Middle frontal gyrus (tissue), 1 donor: ENCODE results near the gene KLK12.
"Not testable (repeated sequence)": the region's sequence is repeated elsewhere in the genome, so short reads cannot be mapped to it uniquely, and the experiment has no call there.

Experiments used
- DNase-seq: peaks from one replicate; pipeline ENCODE4 v3.0.0-alpha.2; 2015; ENCODE audit warnings: low spot score; ENCODE audit errors: extremely low spot score

The KLK12 gene

DNA sequence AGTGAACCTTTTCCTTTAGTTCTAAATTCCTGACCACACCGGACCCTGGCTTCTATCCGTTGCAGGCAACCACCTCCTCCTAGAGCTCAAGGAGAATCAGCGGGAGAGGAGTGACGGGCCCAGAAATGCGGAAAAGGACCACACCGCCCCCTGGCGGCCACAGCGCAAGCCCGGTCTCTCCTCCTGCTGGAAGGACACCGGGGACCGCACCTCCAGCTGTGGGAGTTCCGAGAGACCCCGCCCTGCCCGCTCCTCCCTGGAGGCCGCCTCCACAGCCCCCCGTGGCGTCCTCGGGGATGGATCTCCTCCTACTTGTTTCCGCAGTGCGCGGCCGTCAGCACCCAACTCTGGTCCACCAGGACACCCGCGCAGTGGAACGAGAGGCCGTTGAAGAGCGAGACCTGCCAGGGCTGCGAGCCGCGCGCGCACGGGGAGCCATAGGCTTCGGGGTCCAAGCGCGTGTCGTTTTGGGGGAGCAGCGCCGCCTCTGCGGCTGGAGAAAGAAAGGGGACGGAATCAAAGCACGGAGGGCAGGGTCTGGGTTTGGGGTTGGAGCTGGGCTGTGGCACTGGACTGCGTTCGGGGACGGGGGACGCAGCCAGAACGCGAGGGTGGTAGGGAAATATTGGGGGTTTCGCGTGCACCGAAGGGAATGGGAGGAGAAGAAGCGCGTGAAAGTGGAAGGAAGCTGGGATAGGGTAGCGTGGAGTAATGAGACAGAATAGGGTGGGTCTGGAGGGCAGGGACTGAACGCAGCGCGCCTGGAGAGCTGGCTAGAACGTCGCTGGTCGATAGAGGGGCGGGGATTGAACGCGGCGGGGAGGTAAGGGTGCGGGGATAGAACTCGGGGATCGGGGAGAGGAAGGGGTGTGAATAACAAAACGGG is 17.8 kb downstream of the KLK12 start:
- DNase-seq: peak; percentile 4

- DNase-seq: no peak
Measured at GRCh38 chr19:51015691-51016267, 19.0 kb downstream of the KLK12 start.

DNA sequence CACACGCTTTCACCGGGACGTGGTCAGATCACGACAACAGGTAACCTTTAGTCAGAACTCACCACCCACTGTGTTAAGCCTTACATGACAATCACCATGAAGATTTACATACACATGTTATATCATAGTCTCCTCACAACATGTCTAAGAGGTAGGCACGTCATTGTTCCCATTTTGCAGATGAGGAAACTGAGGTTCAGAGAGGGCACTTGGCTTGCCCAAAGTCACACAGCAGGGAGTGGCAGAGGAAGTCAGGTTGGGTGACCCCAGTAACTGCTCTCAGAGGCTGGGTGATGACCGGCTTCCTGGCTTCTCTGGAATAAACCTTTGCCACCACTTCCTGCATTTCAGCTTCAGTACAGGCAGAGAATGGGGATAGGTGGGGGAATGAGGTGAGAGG is 20.6 kb downstream of the KLK12 start:
- no peak for DNase-seq

- no peak for DNase-seq
Measured at GRCh38 chr19:51012661-51013190, 22.1 kb downstream of the KLK12 start.

- DNase-seq: no peak
Measured at GRCh38 chr19:51010066-51010795, 24.6 kb downstream of the KLK12 start.

DNA sequence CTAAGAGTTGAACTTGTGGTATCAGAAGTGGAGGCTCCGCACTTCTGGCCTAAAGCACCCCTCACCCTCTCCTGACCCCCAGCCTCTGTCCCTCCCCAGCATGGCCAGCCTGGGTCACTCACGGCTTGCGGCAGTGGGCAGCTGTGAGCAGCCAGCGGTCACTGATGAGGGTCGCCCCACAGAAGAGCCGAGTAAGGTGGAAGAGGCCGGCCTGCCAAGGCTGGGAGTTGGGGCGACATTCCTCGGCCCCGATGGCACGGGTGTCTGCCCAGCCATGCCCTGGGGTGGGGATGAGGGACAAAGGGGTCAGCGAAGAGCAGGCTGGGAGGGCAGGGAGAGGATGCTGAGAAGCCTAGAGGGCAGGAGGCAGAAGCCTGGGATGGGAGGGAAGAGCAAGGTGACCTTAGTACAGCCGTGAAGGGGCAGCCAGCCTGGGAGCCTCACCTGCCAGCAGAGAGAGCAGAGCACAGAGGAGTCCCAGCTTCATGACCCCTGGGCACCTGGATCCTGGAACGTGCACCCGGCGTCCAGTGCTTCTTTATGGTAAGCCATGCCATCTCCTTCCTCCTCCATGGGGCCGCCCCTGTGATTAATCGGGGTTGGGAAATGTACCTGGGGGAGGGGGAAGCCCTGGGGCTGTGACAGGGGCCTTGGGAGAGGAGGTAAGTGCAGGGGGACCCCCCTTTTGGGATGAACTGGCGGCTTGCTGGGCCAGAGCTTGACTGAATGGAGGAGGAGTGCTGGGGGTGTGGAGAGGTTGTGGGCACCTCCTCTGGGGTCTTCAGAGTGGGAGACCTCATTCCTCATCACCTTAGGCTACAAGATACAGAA is 25.5 kb downstream of the KLK12 start:
- no peak for DNase-seq

GRCh38 chr19:51007488-51007887 is 27.3 kb downstream of the KLK12 start:
- DNase-seq: no peak

DNA sequence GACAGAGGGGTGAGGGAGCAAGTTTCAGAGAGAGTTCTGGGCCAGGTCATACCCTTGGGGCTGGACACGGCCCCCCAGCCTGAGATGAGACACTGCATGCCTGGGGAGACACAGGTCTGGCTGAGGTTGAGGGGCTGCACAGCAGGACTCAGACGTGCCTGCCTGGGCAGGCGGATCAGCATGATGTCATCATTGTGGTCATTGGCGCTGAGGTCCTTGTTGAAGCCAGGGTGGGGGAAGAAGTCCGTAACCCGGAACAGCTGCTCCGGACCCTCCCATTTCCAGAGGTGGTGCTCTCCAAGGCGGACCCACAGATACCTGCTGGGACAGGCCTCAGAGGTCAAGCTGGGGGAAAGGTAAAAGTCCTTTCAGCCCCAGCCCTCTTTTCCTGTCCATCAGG is 28.4 kb downstream of the KLK12 start:
- DNase-seq: no peak

DNA sequence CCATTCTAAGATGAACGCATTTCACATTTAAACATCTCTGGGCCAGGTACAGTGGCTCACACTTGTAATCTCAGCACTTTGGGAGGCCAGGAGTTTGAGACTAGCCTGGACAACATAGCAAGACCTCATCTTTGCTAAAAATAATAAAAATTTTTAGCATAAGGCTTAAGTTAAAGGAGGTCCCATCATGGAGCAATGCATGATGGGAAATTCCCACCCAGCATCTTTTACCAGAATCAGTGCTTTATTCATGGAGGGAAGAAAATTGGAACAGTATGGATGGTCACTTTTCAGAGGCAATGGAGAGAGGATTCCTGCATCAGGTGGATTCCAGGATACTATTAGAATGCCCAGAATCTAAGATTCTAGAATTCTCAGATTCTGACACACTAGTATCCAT is 29.6 kb downstream of the KLK12 start:
- no peak for DNase-seq

DNA sequence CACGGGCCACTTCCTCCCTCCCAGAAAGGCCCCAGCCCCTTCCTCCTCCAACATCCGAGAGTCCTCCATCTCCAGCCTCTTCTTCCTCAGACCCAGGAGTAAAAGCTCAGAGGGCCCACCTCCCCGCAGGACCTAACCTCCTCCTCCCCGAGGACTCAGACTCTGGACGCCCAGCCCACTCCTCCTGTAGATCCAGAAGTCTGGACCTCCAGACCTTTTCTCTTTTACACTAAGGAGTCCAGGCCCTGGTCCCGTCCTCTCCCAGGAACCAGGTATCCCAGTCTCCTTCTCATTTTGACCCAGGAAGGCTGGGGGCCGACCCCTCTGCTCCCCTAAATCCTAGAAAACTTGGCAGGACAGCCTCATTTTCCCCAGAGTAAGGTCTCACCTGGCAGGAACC is 31.5 kb downstream of the KLK12 start:
- DNase-seq: no peak

DNA sequence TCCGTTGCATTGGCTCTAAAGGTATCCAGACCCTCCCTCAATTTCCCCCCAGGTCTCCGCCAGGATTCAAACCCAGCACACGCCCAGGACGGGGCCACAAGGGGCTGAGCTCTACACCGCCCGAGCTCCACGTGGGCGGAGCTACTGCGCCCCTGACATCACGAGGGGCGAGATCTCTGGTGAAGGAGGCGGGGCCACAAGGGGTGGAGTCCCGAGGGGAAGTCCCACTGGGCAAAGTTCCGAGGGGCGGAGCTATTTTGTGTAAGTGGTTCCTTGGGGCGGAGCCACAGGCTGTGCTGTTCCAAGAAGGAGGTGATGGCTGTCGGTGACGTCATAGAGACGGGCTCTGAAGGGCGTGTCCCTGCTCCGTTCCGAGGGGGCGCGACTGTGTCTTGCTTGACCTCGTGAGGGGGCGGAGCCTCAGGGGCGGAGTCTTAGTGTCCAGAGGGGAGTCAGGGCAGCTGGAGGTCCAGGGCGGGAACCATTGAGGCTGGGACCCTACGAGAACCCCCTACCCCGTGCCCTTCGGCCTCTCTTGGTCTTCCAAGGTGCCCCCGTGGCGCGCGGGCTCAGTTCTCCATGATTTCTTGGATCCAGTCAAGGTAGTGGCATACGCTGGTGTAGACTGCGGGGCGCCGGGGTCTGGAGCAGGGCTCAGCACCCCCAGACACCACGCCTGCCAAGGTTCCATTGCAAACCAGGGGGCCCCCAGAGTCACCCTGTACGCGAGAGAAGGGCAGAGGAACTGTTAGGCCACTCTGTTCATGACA is 32.1 kb downstream of the KLK12 start:
- DNase-seq: no peak

DNA sequence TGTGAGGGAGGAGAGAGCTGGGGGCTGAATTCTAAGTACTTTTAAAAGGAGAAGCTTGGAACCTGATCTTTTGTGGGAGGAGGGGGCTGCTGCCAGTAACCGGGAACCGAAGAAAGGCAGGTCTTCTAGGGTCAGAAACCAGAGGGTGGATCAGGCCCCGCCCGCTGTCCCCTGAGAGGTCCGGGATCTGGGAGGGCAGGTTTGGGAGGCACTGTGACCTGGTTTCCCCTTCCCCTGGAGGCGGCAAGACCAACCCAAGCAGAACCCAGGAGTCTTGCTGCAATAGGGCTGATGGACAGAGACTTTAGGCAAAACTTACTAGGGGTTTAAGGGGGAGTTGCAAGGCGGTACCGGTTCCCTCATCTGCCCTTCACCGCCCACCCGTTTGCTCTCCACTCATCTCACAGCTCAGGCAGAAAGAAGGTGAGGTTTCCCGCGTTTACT is 32.7 kb downstream of the KLK12 start:
- no peak for DNase-seq

- no peak for DNase-seq
Measured at GRCh38 chr19:51001515-51001914, 33.3 kb downstream of the KLK12 start, which contains the start of gene KLK8. KLK8 (minus strand) TSS chr19:51001604; CDS start chr19:51001167, 437 bp downstream.

- no peak for DNase-seq
Measured at GRCh38 chr19:51000981-51001380, 33.8 kb downstream of the KLK12 start.

DNA sequence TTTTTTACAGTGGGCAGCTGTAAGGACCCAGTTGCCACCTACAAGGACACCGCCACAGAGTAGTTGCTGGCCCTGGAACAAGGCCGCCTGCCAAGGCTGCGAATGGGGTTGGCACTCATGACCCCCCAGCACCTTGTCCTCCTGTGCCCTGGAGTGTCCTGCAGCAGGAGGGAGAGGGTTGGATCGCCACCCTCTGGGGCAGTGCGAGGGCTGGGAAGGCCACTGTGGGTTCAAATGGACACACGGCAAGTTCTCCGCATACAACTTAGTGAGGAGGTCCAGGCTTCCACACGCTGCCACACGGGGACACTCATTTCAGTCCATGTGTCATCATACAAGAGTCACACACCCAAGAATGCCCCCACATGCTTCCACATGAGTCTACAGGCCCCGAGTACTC is 34.4 kb downstream of the KLK12 start:
- DNase-seq: no peak

DNA sequence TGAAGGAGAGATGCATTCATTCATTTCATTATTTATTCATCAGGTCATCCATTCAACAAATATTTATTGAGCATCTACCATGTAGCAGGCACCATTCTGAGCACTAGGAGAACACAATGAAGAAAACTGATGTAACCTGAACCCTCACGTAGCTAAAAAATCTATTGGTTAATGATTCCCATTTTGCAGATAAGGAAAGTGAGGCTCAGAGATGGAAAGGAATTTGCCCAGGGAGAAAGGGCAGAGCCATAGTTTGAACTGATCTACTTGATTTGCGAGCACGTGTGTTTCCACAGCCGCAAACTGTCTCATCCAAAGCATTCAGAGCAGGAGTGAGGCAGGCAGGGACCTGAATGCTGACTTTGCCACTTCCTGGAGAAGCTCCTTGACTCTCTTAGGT is 36.1 kb downstream of the KLK12 start:
- no peak for DNase-seq

DNA sequence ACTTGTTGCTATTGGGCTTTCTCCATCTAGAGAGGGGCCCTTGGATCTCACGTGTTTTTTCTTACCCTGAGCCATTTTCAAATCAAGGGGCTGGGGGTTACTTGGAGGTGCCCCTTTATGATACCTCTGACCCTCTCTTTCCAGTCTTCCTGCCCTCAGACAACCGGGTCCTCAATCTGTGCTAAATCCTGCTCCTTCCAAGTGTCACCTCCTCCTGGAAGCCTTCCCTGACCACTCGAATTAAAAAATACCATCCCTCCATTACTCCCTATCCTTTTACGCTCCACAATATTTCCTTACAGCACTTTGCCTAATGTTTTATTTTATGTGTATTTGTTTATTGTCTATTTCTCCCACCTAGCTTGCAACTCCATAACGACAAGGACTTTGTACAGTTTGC is 36.7 kb downstream of the KLK12 start:
- no peak for DNase-seq

- no peak for DNase-seq
Measured at GRCh38 chr19:50994129-50994528, 40.7 kb downstream of the KLK12 start.

GRCh38 chr19:50992666-50993035 is 42.2 kb downstream of the KLK12 start:
- DNase-seq: no peak

DNA sequence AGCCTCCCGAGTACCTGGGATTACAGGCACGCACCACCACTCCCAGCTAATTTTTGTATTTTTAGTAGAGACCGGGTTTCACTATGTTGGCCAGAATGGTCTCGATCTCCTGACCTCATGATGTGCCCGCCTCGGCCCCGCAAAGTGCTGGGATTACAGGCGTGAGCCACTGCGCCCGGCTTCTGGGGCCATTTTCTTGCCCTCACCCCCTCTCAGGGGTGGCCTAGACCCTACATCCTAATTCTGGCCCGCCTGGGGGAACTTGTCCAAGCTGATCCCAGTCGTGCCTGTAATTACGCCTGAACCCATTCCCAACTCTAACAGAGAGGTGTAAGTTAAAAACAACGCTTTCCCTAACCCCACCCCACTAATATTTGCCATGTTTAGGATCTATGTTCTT is 50.4 kb downstream of the KLK12 start:
- DNase-seq: not testable (repeated sequence)
